ENCODE measurements around the gene PXN. TPM values are rescaled to one million over a fixed set of nuclear protein-coding genes. Genes with fewer than 3 reads are reported as not detected.
"Not testable (repeated sequence)": the region's sequence is repeated elsewhere in the genome, so short reads cannot be mapped to it uniquely, and the experiment has no call there.

Gene PXN
- total RNA-seq, 1 donor from 2014 or later = 29.5 TPM

GRCh38 chr12:120211243-120211903 lies 54.2 kb downstream of the PXN start:
- no peak for TF ChIP-seq CTCF (IDR thresholded peaks at IDR 0.05; ENCODE audit: insufficient read depth, low read length, severe bottlenecking)
- Histone ChIP-seq H3K4me3 (ENCODE audit: low read depth, low read length) (no peak overlapping the region), H3K27me3 (ENCODE audit: control insufficient read depth, insufficient read depth, low read length) (no peaks in the 10 kb centered on the region), H3K36me3 (ENCODE audit: control insufficient read depth, insufficient read depth, low read length) (peaks cover 38% of the 10 kb centered on the region)
- no peak for FAIRE-seq
- no peak for DNase-seq (ENCODE audit: low read depth)

GRCh38 chr12:120209851-120210250 lies 55.7 kb downstream of the PXN start:
- DNase-seq (ENCODE audit: low read depth) = peak; percentile 83
- FAIRE-seq = peak; percentile 23
- H3K4me3 ChIP-seq (ENCODE audit: low read depth, low read length) = no peak overlapping the region
- peaks cover 30% of the 10 kb centered on the region for H3K36me3 ChIP-seq (ENCODE audit: control insufficient read depth, insufficient read depth, low read length)
- H3K27me3 ChIP-seq (ENCODE audit: control insufficient read depth, insufficient read depth, low read length) = no peaks in the 10 kb centered on the region
- no peak for TF ChIP-seq CTCF (IDR thresholded peaks at IDR 0.05; ENCODE audit: insufficient read depth, low read length, severe bottlenecking)

- no peak for FAIRE-seq
- no peak for TF ChIP-seq CTCF (IDR thresholded peaks at IDR 0.05; ENCODE audit: insufficient read depth, low read length, severe bottlenecking)
Observed at GRCh38 chr12:120207227-120207626, 58.3 kb downstream of the PXN start.

GRCh38 chr12:120206781-120207180 lies 58.7 kb downstream of the PXN start:
- DNase-seq (ENCODE audit: low read depth); FAIRE-seq; H3K27me3 ChIP-seq (ENCODE audit: control insufficient read depth, insufficient read depth, low read length); H3K4me3 ChIP-seq (ENCODE audit: low read depth, low read length); H3K36me3 ChIP-seq (ENCODE audit: control insufficient read depth, insufficient read depth, low read length): not testable (repeated sequence)

More at GRCh38 chr12:120207227-120207626, 58.3 kb downstream of the PXN start:
- H3K4me3 ChIP-seq (ENCODE audit: low read depth, low read length) = no peak overlapping the region
- H3K36me3 ChIP-seq (ENCODE audit: control insufficient read depth, insufficient read depth, low read length) = peaks cover 9% of the 10 kb centered on the region
- no peaks in the 10 kb centered on the region for H3K27me3 ChIP-seq (ENCODE audit: control insufficient read depth, insufficient read depth, low read length)
- no peak for DNase-seq (ENCODE audit: low read depth)

- H3K27me3 ChIP-seq (ENCODE audit: control insufficient read depth, insufficient read depth, low read length) = no peaks in the 10 kb centered on the region
- no peak for FAIRE-seq
- TF ChIP-seq CTCF (IDR thresholded peaks at IDR 0.05; ENCODE audit: insufficient read depth, low read length, severe bottlenecking) = no peak
Observed at GRCh38 chr12:120206228-120206627, 59.3 kb downstream of the PXN start.

GRCh38 chr12:120204171-120204570 lies 61.4 kb downstream of the PXN start:
- H3K4me3 ChIP-seq (ENCODE audit: low read depth, low read length) = no peak overlapping the region
- no peak for TF ChIP-seq CTCF (IDR thresholded peaks at IDR 0.05; ENCODE audit: insufficient read depth, low read length, severe bottlenecking)
- FAIRE-seq = no peak
- H3K36me3 ChIP-seq (ENCODE audit: control insufficient read depth, insufficient read depth, low read length) = peaks cover 4% of the 10 kb centered on the region
- no peaks in the 10 kb centered on the region for H3K27me3 ChIP-seq (ENCODE audit: control insufficient read depth, insufficient read depth, low read length)
- no peak for DNase-seq (ENCODE audit: low read depth)

More at GRCh38 chr12:120206228-120206627, 59.3 kb downstream of the PXN start:
- Histone ChIP-seq H3K4me3 (ENCODE audit: low read depth, low read length) (no peak overlapping the region), H3K36me3 (ENCODE audit: control insufficient read depth, insufficient read depth, low read length) (peaks cover 1% of the 10 kb centered on the region)
- no peak for DNase-seq (ENCODE audit: low read depth)
